Measurements from ENCODE around the gene CHRND. TPM values are rescaled to one million over a fixed set of nuclear protein-coding genes. Genes with fewer than 3 reads are reported as not detected.

Gene CHRND
- total RNA-seq, 4 donors from 2014 or later: not detected

- no peak for DNase-seq (ENCODE audit: low spot score in 2 of 2)
- no peak for TF ChIP-seq CTCF (IDR thresholded peaks at IDR 0.05)
- no peak for TF ChIP-seq POLR2A (IDR thresholded peaks at IDR 0.05)
- no peak for TF ChIP-seq EP300 (IDR thresholded peaks at IDR 0.05)
- no peaks in the 10 kb centered on the region for H3K9me3 ChIP-seq
- no peaks in the 10 kb centered on the region for H3K36me3 ChIP-seq
- H3K27me3 ChIP-seq: peaks cover 0 to 44% of the 10 kb centered on the region in 2 donors
- H3K27ac ChIP-seq: no peak overlapping the region
- WGBS, 2 donors: 70 to 75% methylated on average over 8 to 9 of the region's 9 CpGs
- peaks cover 0 to 28% (median 0%) of the 10 kb centered on the region in 4 donors for H3K4me1 ChIP-seq
- no peak overlapping the region for H3K4me3 ChIP-seq
Observed at GRCh38 chr2:232489516-232490220, 36.3 kb upstream of the CHRND start.

- Histone ChIP-seq H3K27ac (no peak overlapping the region), H3K4me1 (peaks cover 0 to 23% (median 0%) of the 10 kb centered on the region in 4 donors), H3K9me3 (no peaks in the 10 kb centered on the region), H3K4me3 (no peak overlapping the region), H3K27me3 (peaks cover 0 to 36% of the 10 kb centered on the region in 2 donors), H3K36me3 (no peaks in the 10 kb centered on the region)
- no peak for TF ChIP-seq CTCF (IDR thresholded peaks at IDR 0.05)
- TF ChIP-seq EP300 (IDR thresholded peaks at IDR 0.05): no peak
- TF ChIP-seq POLR2A (IDR thresholded peaks at IDR 0.05): no peak
- WGBS, 2 donors: 79 to 82% methylated on average over 22 to 26 of the region's 30 CpGs
- DNase-seq (ENCODE audit: low spot score in 2 of 2): no peak
Observed at GRCh38 chr2:232490221-232491138, 35.5 kb upstream of the CHRND start.

GRCh38 chr2:232491139-232491780 is 34.7 kb upstream of the CHRND start:
- DNase-seq (ENCODE audit: low spot score in 2 of 2): no peak
- Histone ChIP-seq H3K27me3 (peaks cover 0 to 28% of the 10 kb centered on the region in 2 donors), H3K4me1 (peaks cover 0 to 15% (median 0%) of the 10 kb centered on the region in 4 donors), H3K9me3 (no peaks in the 10 kb centered on the region), H3K4me3 (no peak overlapping the region), H3K27ac (no peak overlapping the region), H3K36me3 (no peaks in the 10 kb centered on the region)
- WGBS, 2 donors: 89 to 93% methylated on average over 12 of the region's 12 CpGs
- TF ChIP-seq EP300 (IDR thresholded peaks at IDR 0.05) (no peak), POLR2A (IDR thresholded peaks at IDR 0.05) (no peak), CTCF (IDR thresholded peaks at IDR 0.05) (no peak)

GRCh38 chr2:232492236-232492848 is 33.6 kb upstream of the CHRND start:
- Histone ChIP-seq H3K27me3 (peaks cover 0 to 18% of the 10 kb centered on the region in 2 donors), H3K36me3 (no peaks in the 10 kb centered on the region), H3K4me1 (peaks cover 0 to 4% (median 0%) of the 10 kb centered on the region in 4 donors), H3K27ac (no peak overlapping the region), H3K4me3 (no peak overlapping the region), H3K9me3 (no peaks in the 10 kb centered on the region)
- WGBS, 2 donors: 72 to 78% methylated on average over 8 of the region's 8 CpGs
- no peak for DNase-seq (ENCODE audit: low spot score in 2 of 2)
- no peak for TF ChIP-seq EP300 (IDR thresholded peaks at IDR 0.05)

- no peak overlapping the region for H3K27ac ChIP-seq
- no peak for DNase-seq (ENCODE audit: low spot score in 2 of 2)
- no peaks in the 10 kb centered on the region for H3K4me1 ChIP-seq
- no peaks in the 10 kb centered on the region for H3K36me3 ChIP-seq
- H3K9me3 ChIP-seq: no peaks in the 10 kb centered on the region
- TF ChIP-seq EP300 (IDR thresholded peaks at IDR 0.05): no peak
- TF ChIP-seq POLR2A (IDR thresholded peaks at IDR 0.05): no peak
- no peak for TF ChIP-seq CTCF (IDR thresholded peaks at IDR 0.05)
- H3K4me3 ChIP-seq: no peak overlapping the region
- WGBS, 2 donors: 85 to 90% methylated on average over 22 to 24 of the region's 24 CpGs
- peaks cover 0 to 14% of the 10 kb centered on the region in 2 donors for H3K27me3 ChIP-seq
Observed at GRCh38 chr2:232492963-232493700, 32.8 kb upstream of the CHRND start.
